Tibial nerve (tissue), 3 donors: ENCODE data around the gene EXOSC2.

Experiments
- POLR2A ChIP-seq, 2 donors: fragments of 450-650 bp; IDR thresholded peaks; one replicate each; pipeline ENCODE4 v1.6.1; 2017; ENCODE audit warnings: antibody characterized with exemption in 2 of 2, mild to moderate bottlenecking in 2 of 2, moderate library complexity in 2 of 2
- TF ChIP-seq, protein P1 (sequence below), 5 experiments: fragments of 200-600 bp in 3 of 5; fragments of 450-650 bp in 2 of 5; sonication (generic) in 3 of 5; IDR thresholded peaks; one replicate each; pipeline ENCODE4 v1.5.1; 2016 to 2019; ENCODE audit warnings: antibody characterized with exemption in 5 of 5, mild to moderate bottlenecking in 3 of 5, moderate library complexity in 2 of 5

DNA sequence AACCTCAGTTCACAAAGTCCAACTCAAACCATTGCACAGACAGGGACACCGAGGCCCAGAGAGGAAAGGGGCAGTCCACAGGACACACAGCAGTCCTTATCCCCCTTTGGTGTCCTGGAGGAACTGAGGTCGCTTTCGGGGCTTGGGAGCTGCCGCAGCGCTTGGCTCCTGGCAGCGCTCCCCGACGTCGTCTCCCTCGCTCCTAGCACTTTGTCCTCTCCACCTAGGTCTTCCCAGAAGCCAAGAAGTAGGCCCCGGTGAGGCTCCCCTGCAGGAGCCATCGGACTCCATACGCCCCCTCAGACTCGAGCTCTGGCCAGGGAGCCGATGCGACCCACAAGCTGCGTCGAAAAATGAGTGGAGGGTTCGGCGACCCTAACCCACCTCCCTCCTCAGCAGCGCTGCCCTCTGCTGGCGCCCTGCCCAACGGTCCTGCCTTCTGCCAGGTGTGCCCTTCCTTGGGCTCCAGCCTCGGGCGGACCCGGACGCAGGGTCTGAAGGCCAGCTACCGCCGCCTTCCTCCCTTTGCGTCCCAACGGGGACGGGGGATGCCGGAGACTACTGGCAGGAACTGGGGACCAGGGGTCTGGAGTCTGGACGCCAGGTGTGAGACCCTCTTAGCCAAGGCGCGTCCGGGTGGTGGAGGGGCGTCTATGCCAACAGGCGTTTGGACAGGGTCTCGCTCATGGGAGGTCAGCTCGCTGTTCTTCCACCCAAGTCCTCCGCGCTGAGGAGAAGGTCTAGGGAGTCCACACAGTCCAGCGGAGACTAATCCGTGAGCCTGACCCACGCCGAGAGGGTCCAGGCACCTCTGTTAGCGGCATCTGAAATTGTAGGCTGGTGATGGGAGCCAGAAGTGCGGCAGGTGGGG is 31.2 kb upstream of the EXOSC2 start:
- no peak for TF ChIP-seq POLR2A (IDR thresholded peaks at IDR 0.05)
- TF ChIP-seq, protein P1, sequence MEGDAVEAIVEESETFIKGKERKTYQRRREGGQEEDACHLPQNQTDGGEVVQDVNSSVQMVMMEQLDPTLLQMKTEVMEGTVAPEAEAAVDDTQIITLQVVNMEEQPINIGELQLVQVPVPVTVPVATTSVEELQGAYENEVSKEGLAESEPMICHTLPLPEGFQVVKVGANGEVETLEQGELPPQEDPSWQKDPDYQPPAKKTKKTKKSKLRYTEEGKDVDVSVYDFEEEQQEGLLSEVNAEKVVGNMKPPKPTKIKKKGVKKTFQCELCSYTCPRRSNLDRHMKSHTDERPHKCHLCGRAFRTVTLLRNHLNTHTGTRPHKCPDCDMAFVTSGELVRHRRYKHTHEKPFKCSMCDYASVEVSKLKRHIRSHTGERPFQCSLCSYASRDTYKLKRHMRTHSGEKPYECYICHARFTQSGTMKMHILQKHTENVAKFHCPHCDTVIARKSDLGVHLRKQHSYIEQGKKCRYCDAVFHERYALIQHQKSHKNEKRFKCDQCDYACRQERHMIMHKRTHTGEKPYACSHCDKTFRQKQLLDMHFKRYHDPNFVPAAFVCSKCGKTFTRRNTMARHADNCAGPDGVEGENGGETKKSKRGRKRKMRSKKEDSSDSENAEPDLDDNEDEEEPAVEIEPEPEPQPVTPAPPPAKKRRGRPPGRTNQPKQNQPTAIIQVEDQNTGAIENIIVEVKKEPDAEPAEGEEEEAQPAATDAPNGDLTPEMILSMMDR (IDR thresholded peaks at IDR 0.05), result no peak
